MM.1S (cell line): Measurements from ENCODE around the gene GYG2.

ENCODE experiments used
- DNase-seq: peaks from one replicate; pipeline ENCODE4 v3.0.0-alpha.2; 2015
- H2AFZ ChIP-seq: fragments of 300-600 bp; sonication (generic); 2 replicates; pipeline ENCODE4 v1.6.0; 2016; ENCODE audit warnings: antibody characterized with exemption, low read length
- H3F3A ChIP-seq: fragments of 300-600 bp; sonication (generic); 2 replicates; pipeline ENCODE4 v1.6.1; 2016; ENCODE audit warnings: mild to moderate bottlenecking, antibody characterized with exemption, low read length, moderate library complexity, mixed read lengths; ENCODE audit not compliant: insufficient read depth
- H3K27ac ChIP-seq: fragments of 300-600 bp; sonication (generic); 2 replicates; pipeline ENCODE4 v1.5.1; 2016; ENCODE audit warnings: mild to moderate bottlenecking, low read length
- H3K27me3 ChIP-seq: fragments of 300-600 bp; sonication (generic); replicated peaks from 2 replicates; pipeline ENCODE4 v1.6.0; 2016; ENCODE audit warnings: low read length; ENCODE audit not compliant: insufficient read depth
- H3K36me3 ChIP-seq: fragments of 300-600 bp; sonication (generic); replicated peaks from 2 replicates; pipeline ENCODE4 v1.6.1; 2016; ENCODE audit warnings: mild to moderate bottlenecking, low read length, mixed read lengths; ENCODE audit not compliant: insufficient read depth
- H3K4me1 ChIP-seq: fragments of 300-600 bp; sonication (generic); 2 replicates; pipeline ENCODE4 v1.6.1; 2016; ENCODE audit warnings: low read length, mixed read lengths
- H3K4me2 ChIP-seq: fragments of 300-600 bp; sonication (generic); 2 replicates; pipeline ENCODE4 v1.6.0; 2016; ENCODE audit warnings: low read depth, low read length
- H3K4me3 ChIP-seq: fragments of 300-600 bp; sonication (generic); 2 replicates; pipeline ENCODE4 v1.5.1; 2016; ENCODE audit warnings: low read length, mixed read lengths
- H3K79me2 ChIP-seq: fragments of 300-600 bp; sonication (generic); 2 replicates; pipeline ENCODE4 v1.6.1; 2016; ENCODE audit warnings: mixed run types, low read length, mixed read lengths
- H3K9ac ChIP-seq: fragments of 300-600 bp; sonication (generic); 2 replicates; pipeline ENCODE4 v1.6.1; 2016; ENCODE audit warnings: low read length, mixed read lengths
- H3K9me2 ChIP-seq: fragments of 300-600 bp; sonication (generic); replicated peaks from 2 replicates; pipeline ENCODE4 v1.6.1; 2016; ENCODE audit warnings: mild to moderate bottlenecking, low read length, mixed read lengths; ENCODE audit not compliant: insufficient read depth
- H3K9me3 ChIP-seq: fragments of 300-600 bp; sonication (generic); replicated peaks from 2 replicates; pipeline ENCODE4 v1.6.1; 2016; ENCODE audit warnings: mild to moderate bottlenecking, low read length, mixed read lengths; ENCODE audit not compliant: insufficient read depth
- H4K20me1 ChIP-seq: fragments of 300-600 bp; sonication (generic); 2 replicates; pipeline ENCODE4 v1.6.1; 2016; ENCODE audit warnings: mild to moderate bottlenecking, low read length, moderate library complexity, mixed read lengths; ENCODE audit not compliant: insufficient read depth
- EZH2 ChIP-seq: fragments of 300-600 bp; sonication (generic); optimal IDR thresholded peaks from 2 replicates; pipeline ENCODE3; 2017; ENCODE audit warnings: low read depth, mild to moderate bottlenecking, antibody characterized with exemption, low read length, mixed read lengths
- EZH2phosphoT487 ChIP-seq: fragments of 300-600 bp; sonication (generic); IDR thresholded peaks from 2 replicates; pipeline ENCODE4 v1.6.1; 2018; ENCODE audit warnings: antibody characterized with exemption, low read length
- TF ChIP-seq, protein P1 (sequence below): fragments of 300-600 bp; sonication (generic); IDR thresholded peaks from 2 replicates; pipeline ENCODE4 v1.5.1; 2016; ENCODE audit warnings: antibody characterized with exemption, low read length, mixed read lengths

GYG2 gene

GRCh38 chrX:2840961-2841360 lies 12.2 kb downstream of the GYG2 start:
- H3K9ac ChIP-seq = no peak overlapping the region
- no peaks in the 10 kb centered on the region for H3K9me2 ChIP-seq
- H3K27me3 ChIP-seq = no peaks in the 10 kb centered on the region
- H3K4me2 ChIP-seq = no peak overlapping the region
- no peaks in the 10 kb centered on the region for H3F3A ChIP-seq
- no peaks in the 10 kb centered on the region for H3K9me3 ChIP-seq
- H3K4me3 ChIP-seq = no peak overlapping the region
- no peak overlapping the region for H2AFZ ChIP-seq
- TF ChIP-seq EZH2phosphoT487 (no peak), EZH2 (no peak)
- TF ChIP-seq, protein P1, sequence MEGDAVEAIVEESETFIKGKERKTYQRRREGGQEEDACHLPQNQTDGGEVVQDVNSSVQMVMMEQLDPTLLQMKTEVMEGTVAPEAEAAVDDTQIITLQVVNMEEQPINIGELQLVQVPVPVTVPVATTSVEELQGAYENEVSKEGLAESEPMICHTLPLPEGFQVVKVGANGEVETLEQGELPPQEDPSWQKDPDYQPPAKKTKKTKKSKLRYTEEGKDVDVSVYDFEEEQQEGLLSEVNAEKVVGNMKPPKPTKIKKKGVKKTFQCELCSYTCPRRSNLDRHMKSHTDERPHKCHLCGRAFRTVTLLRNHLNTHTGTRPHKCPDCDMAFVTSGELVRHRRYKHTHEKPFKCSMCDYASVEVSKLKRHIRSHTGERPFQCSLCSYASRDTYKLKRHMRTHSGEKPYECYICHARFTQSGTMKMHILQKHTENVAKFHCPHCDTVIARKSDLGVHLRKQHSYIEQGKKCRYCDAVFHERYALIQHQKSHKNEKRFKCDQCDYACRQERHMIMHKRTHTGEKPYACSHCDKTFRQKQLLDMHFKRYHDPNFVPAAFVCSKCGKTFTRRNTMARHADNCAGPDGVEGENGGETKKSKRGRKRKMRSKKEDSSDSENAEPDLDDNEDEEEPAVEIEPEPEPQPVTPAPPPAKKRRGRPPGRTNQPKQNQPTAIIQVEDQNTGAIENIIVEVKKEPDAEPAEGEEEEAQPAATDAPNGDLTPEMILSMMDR = no peak
- no peaks in the 10 kb centered on the region for H4K20me1 ChIP-seq
- H3K27ac ChIP-seq = no peak overlapping the region
- H3K36me3 ChIP-seq = no peaks in the 10 kb centered on the region
- H3K4me1 ChIP-seq = no peaks in the 10 kb centered on the region
- DNase-seq = no peak
- H3K79me2 ChIP-seq = no peaks in the 10 kb centered on the region

DNA sequence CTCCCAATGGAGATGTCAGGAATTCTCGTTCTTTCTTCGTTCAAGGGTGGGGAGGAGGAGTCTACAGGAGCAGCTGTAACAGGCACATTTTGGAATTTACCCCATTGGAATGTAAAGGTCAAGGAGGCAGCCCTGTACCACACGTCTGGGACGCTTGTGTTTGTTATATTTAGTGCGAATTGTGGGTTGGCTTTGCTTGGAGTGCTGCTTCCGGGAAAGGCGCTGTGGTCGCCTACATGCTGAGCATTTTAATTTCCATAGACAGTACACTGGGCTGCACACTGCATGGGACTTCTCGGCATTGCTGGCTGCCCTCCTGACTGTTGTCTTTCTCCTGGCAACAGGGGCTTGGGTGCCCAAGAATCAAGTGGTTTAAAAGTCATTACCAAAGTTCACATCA lies 12.8 kb downstream of the GYG2 start:
- no peak for DNase-seq
- no peaks in the 10 kb centered on the region for H3K79me2 ChIP-seq

DNA sequence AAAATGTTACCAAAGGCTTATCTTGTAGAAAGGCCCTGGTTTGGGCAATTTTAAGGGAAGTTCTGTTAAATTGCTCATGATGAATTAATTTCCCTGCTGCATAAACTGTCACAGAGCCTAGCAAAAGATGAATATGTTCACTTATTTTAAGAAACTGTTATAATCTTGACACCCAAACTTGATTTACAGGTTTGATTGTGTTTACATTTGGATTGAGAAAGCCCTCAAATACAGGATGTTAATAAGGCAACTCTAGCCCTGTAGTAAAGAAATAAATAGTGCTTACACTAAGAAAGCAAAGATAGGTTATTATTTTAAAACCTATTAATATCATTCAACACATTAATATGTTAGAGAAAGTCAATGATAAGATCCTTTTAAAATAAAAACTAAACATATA lies 18.3 kb downstream of the GYG2 start:
- no peaks in the 10 kb centered on the region for H3K4me1 ChIP-seq
- H3K36me3 ChIP-seq = no peaks in the 10 kb centered on the region
- H3K9me3 ChIP-seq = no peaks in the 10 kb centered on the region
- TF ChIP-seq EZH2phosphoT487 = no peak
- no peak for TF ChIP-seq EZH2
- TF ChIP-seq, protein P1 = no peak
- H3K27me3 ChIP-seq = no peaks in the 10 kb centered on the region
- no peak for DNase-seq
- H3K4me2 ChIP-seq = no peak overlapping the region
- no peak overlapping the region for H3K4me3 ChIP-seq
- H3F3A ChIP-seq = no peaks in the 10 kb centered on the region
- H3K9ac ChIP-seq = no peak overlapping the region
- no peak overlapping the region for H3K27ac ChIP-seq
- H4K20me1 ChIP-seq = no peaks in the 10 kb centered on the region
- H3K9me2 ChIP-seq = no peaks in the 10 kb centered on the region
- H3K79me2 ChIP-seq = no peaks in the 10 kb centered on the region
- H2AFZ ChIP-seq = no peak overlapping the region

More for the DNA sequence above, 12.8 kb downstream of the GYG2 start:
- no peaks in the 10 kb centered on the region for H3F3A ChIP-seq
- no peak overlapping the region for H2AFZ ChIP-seq
- H3K9ac ChIP-seq = no peak overlapping the region
- H3K36me3 ChIP-seq = no peaks in the 10 kb centered on the region
- H4K20me1 ChIP-seq = no peaks in the 10 kb centered on the region
- no peaks in the 10 kb centered on the region for H3K9me3 ChIP-seq
- H3K4me3 ChIP-seq = no peak overlapping the region
- H3K9me2 ChIP-seq = no peaks in the 10 kb centered on the region
- H3K27me3 ChIP-seq = no peaks in the 10 kb centered on the region
- no peaks in the 10 kb centered on the region for H3K4me1 ChIP-seq
- H3K27ac ChIP-seq = no peak overlapping the region
- H3K4me2 ChIP-seq = no peak overlapping the region
- TF ChIP-seq, protein P1 = no peak
- no peak for TF ChIP-seq EZH2
- no peak for TF ChIP-seq EZH2phosphoT487
